Right kidney (tissue), 9 donors: ENCODE results near the gene SOX5.
A peak's percentile ranks its signal among the peaks of the same experiment; 100 is the strongest.

ENCODE experiments used
- DNase-seq: peaks from one replicate; pipeline ENCODE4 v3.0.0-alpha.2; 2016
- long read RNA-seq, 8 donors: transcript quantifications; one replicate each; lab custom pipeline, GENCODE V29; 2026

The SOX5 gene
- long read RNA-seq, donor 1: 0 reads
- long read RNA-seq, donor 2: 0 reads
- long read RNA-seq, donor 3: 0 reads
- long read RNA-seq, donor 4: 0 reads
- long read RNA-seq, donor 5: 0 reads
- long read RNA-seq, donor 6: 0 reads
- long read RNA-seq, donor 7: 0 reads
- long read RNA-seq, donor 8: 0 reads

DNA sequence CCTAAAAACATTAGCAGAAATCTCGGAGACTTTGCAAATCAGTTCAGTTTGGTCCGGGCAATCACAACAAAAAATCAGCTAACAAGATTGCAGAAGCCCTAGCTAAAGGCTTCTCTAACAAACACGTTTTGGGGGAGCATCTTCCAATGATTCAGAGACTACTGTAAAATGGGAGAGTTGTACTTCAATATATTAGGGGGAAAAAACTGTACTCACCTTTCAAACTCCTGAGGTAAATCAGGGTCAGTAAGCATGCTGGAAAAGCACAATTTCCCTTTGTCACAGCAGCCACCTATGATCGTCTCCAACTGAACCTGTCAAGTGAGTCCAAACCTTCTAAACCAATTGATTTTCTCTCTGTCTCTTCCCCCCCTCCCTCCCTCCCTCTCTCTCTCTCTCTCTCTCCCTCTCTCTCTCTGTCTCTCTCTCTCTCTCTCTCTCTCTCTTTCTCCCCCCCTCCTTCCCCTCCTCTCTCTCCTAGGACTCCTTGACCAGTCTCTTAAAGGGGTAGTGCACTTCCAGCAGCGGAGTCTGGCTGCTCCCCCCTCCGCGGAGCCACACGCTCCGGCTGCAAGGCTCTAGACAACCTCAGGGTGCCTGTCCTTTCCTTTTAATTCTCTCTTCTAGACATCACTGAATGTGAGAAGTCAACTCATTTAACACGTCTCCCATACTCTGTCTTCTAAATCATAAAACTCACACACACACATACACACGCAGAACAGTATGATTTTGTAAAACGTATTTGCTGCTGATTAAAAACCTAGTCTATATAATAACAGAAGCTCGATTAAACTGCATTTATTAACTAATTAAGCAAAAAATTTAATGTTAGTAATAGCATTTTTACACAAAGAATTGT lies at the start of gene SOX5:
Gene SOX5 (minus strand): TSS at position 323 of the 862 bp plus-strand sequence. CDS start 69 bp downstream, at position 254.
- DNase-seq: peak; percentile 65

DNA sequence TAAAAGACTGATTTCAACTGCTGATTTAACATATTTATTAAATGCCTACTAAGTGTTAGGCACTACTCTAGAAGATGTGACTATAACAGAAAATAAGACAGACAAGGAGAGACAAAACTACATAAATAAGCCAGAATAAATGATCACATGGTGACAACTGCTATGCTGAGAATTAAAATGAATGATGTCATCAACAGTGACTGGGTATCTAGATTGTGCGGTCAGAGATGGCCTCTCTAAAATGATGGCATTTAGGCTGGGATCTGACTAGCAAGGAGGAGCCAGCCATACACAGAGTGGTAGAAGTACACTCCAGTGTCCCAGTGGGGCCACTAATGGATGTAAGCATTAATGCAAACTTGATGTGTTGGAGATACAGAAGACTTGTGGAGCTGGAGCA lies 37.6 kb upstream of the SOX5 start:
- no peak for DNase-seq

DNA sequence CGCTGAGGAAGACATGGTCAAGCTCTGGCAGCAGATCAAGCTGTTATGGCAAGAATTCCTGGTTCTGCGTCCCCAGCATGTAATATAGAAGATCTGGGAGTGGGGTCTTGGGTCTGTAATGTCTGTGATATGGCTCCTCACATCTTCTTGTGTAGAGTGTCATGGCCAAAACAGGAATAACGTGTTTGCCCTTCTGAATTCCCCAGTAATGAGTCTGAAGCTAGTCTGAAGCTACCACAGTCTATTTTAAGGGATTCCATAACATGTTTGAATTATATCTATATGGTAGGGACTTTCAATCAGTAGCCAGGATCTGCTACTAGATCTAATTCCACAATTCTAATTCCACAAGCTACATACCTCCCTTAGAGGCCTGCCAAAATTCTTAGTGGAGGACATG lies 31.4 kb upstream of the SOX5 start:
- DNase-seq: no peak

DNA sequence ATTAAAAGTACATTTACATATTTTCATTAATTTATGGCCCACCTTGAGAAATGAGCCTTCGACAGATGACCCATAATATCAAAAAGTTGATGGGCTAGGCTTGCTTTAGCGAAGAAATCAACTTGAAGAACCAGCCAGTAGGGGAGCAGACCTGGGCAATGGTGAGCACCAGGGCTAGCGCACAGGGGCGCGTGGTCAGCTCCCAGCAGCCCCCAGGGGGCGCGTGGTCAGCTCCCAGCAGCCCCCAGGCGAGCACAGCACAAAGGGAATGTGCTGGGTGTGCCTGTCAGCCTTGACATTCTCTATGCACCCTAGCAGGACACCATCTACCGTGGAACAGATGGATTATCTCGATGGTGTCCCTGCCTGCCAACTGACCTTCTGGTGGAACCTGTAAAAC lies 15.3 kb upstream of the SOX5 start:
- no peak for DNase-seq

DNA sequence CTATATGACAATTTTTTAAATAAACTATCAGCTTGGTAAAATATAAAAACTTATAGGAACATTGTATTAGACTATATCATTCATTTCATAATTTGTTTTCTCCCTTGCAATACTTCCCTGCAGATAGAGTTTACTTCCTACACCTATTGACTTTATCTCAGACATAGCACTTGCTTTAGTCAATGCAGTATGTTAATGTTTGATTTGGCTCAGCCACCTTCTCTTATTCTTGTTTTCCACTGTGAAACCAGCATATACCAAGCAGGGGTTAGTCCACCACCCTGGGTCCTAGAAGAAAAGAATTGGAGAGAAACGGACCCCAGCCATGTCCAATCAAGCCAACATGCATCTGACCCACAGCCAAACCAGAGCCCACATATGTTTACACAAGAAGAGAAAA lies 10.4 kb upstream of the SOX5 start:
- DNase-seq: no peak

DNA sequence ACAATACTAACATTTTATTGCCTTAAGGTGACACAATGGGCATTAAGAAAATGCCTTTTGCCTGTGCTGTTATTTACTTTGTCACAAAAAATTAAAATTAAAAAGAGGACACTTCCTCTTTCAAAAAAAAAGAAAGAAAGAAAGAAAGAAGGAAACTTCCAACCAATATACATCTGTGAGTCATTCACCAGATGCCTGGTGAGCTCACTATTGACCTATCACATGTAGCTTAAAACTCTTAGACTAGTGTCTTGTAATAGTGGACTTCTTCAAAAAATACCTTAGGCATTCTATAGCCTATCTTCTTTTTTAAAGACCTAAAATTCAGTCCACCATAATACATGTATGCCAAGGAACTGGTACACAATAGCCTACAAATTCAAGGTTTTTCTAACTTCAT lies 4.9 kb upstream of the SOX5 start:
- DNase-seq: no peak

DNA sequence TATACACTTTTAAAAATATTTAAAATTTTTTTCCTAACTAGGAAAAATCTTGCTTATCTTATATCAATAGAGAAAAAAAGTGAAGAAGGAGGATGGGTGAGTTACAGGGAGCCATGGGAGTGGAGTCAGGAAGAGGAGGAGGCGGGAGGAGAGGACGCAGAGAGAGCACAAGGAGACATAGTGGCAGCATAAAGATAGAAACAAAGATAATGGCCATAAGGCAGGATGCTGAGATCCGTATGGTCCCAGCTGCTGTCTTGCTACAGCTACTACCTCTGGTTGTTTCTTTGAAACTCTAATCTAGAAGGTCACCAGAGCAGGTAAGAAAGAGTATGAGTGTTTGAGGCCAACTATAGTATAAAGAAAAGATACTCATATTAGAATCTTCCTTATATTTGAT lies 2.6 kb upstream of the SOX5 start:
- DNase-seq: no peak

DNA sequence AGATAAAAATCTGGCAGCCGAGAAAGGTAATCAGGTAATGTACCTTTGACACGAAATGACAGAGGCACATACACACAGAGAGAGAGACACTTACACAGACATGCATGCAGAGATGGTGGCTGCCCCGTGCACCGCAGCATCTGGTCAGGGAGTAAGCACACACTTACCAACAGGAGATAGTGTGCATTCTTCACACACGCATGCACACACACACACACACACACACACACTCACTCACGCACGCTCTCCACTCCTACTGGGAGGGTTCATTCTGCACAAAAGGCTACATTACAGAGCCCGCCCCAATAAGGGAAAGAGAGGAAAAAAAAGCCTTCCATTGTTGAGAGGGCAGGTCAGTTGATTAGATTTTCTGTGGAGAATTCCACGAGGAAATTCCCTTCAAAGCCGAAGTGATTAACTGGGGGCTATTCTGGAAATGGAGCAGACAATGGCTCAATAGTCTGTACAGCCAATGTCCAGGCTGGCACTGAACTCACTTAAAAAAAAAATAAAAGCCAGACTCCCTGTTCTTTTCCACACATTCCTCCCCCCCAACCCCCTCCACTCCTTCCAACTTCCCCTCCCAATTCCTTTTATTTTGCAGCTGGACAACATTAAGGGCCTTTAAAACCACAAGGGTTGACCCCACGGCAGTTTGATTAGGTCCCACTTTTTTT lies 1.4 kb upstream of the SOX5 start:
- DNase-seq: peak; percentile 57

DNA sequence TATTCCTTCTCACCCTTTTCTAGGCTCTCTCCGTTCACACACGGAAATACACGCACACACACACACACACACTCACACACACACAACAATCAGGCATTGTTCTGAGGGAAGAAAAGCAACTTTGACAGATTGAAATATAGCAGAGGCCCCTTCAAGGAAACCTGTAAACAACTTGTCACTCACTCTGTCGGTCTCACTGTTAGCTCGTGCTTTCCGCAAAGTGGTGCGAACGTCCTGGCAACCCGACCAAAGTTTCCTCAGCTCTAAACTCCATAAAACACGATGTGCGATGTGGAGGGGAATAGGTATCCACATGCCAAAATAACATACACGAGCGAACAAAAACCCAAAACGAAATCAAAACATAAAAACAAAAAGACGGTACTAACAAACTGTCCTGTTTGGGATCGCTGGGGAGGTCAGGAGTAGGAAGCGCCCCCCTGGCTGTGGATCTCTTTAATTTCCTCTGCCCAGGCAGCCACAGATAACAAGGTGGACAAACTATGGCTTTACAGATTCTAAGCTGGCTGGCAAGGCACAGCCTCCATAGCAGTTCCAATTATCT lies 822 bp upstream of the SOX5 start:
- DNase-seq: peak; percentile 62

DNA sequence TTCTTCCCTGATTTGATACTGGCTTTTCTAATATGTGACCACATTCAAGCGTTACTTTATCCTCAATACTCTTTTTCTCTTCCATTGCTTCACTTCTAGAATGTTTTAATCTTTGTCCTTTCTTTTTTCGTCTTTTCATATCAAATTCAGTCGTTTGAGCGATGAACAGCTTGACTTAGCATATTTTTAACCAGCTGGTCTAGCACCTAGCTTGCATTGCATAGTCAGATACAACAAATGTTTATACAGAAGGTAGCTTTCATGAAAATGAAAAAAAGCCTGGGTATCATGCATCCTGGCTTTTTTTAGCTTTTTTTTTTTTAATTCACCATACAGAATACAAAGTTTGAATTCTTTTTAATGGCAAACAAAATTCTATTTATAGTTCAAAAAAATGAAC lies 1.2 kb downstream of the SOX5 start:
- DNase-seq: no peak

DNA sequence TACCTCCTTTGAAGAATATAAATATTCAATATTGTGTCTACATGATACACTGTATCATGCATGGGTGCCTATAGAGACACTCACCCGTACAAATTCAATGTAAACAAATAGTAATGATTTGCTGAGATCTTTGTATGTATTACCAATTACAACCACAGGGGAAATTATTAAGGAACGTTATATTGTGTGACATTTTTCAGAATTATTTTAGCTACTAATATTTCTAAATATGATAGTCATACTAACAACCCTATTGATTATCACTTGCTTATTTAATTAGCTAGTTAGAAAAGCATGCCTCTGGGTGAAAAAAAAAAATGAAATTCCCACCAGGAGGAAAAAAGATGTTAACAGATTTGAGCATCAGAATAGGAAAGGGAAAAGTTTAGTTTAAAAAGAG lies 2.1 kb downstream of the SOX5 start:
- no peak for DNase-seq

DNA sequence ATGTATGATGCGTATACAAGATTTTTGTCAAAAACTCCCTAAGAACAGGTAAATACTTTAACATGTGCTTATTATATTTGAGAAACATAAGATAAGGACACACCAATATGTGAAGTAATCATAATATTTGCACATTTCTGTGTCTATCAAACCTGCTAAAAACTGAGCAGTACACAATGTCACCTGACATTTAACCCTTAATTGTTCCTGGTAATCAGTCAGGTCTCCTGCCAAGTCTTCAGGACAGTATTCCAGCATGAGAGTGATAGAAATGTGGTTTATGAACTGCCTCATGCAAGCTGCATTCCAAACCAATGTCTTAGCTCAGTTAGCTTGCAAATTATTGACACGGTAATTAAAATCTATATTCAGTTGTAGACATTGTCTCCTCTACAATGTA lies 4.2 kb downstream of the SOX5 start:
- DNase-seq: no peak

DNA sequence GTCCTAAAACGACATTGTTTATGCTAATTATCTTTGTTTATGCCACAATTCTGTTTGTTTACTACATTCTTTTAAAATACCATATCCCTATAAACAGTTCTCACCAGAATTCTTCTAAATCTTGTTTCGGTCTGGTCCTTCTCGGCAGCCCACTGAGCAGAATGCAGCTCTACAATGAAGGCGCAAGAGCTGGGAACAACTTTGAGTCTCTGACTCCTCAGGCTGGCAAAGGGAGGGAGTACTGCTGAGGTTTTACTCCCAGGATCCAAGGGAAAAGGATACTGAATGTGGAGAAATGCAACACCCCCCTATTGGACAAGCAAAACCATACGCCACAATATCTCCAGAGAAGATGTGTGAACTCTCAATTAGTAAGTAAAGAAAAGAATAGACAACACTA lies 5.4 kb downstream of the SOX5 start:
- no peak for DNase-seq

DNA sequence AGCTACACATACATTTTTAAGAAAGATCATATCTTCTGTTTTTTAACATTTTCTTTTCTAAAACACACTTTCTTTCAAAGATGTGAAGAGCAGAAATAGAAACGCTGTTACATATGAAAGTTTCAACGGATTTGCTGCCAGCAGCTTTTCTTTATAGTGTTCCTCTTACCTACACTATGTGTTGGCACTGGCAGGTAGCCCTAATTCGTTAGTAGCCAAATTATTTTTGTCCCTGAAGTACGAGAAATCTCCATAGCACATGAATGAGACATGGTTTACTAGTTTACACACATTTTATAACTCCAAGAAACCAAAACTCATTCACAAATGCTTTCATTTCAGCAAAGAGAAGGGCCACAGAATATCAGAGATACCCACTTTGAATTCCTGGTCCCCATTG lies 6.6 kb downstream of the SOX5 start:
- no peak for DNase-seq

DNA sequence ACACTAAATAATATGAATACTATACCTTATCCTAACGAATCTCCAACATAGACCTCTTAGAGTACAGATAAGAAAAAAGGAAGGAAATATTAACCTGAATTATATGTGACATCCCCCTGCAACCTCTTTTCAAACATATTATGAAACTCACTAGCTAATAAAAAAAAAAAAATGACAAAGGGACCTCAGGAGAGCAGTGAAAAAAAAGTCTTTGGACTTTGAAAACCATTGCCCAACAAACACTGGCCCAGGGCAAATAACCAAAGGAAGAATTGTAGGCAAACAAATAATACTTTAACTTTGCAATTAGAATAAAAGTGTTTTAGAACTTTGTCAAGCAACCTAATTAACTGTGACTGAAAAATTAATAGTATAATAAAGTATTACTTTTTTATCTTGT lies 7.7 kb downstream of the SOX5 start:
- no peak for DNase-seq

DNA sequence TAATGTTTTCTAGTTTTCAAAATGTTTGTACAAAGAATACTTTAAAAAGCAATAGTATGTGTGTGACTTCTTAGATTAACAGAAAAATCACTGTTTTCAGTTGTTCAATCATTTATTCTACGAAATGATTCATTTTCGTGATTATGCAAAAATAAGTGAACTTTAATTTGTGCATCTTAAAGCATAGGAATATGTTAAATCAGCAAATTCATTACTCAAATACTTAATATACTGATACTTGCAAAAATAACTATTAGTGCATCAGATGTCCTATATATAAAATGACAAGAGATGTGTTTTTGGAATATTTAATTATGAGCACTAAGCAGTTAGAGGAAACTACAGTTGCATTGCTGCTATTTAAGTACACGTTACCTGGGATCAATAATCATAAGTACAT lies 11.0 kb downstream of the SOX5 start:
- no peak for DNase-seq

DNA sequence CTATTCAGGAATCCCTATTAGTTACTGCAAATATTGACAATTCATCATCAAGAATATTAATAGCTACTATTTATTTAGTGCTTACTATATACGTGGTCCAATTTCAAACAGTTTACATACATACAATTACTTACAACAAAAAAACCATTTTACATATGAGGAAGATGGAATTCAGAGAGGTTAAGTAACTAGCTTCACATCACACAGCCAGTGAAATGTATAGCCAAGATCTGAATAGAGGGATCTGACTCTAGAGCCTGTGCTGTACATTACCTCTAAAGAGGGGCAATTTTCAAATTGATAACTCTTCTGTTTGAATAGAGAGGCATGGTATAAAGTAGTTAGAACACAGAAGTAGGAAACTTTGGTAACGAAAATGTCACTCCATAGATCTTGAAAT lies 18.3 kb downstream of the SOX5 start:
- no peak for DNase-seq

DNA sequence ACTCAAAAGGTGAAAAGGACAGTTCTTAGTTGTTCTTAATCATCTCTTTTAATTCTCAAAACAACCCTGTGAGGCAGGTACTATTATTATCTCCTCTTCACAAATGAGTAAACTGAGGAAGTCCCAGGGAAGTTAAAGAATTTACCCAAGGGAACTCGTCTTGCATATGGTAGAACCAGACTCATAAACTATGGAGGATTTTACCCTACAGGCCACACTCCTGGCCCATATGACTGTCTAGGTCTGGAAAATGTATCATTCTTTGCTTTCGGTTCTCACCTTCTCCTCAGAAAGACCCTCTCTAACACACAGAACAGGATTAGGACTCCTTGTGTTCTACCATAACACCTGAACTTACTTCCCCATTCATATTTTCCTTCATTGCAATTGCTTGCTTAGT lies 18.9 kb downstream of the SOX5 start:
- no peak for DNase-seq

DNA sequence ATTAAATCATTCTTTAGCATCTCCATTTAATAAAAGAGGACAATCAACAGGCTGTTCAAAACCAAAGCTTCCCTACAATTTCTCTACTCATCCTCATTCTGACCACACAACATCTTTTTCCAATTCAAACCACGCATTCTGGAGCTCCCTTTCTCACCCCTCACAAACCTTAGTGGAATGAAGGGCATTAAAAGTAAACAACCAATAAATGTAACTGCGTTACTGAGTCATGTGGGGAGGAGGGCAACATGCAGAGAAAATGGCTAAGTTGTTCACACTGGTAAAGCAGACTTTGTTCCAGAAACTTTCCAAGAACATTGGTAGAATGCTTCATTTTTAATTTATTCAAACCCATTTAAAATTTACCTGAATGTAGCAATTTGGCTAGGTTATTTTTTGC lies 19.6 kb downstream of the SOX5 start:
- no peak for DNase-seq

DNA sequence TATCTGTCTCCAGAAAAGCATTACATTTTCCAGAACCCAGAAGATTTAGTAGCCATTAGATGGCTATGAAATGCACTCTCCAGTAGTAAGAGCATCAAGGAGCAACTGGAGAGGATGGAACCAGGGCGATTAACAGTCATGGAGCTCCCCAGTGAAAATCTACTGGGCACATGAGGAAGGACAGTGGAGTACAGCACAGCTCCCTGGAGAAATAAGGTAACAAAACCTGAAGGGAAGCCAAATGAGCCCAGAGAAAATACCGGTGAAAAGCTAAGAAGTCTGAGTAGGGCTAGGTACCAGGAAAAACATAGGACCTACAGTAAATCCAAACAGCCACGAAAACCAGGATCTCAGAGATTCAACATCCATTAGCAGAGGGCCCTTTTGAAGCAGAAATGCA lies 21.6 kb downstream of the SOX5 start:
- DNase-seq: no peak

DNA sequence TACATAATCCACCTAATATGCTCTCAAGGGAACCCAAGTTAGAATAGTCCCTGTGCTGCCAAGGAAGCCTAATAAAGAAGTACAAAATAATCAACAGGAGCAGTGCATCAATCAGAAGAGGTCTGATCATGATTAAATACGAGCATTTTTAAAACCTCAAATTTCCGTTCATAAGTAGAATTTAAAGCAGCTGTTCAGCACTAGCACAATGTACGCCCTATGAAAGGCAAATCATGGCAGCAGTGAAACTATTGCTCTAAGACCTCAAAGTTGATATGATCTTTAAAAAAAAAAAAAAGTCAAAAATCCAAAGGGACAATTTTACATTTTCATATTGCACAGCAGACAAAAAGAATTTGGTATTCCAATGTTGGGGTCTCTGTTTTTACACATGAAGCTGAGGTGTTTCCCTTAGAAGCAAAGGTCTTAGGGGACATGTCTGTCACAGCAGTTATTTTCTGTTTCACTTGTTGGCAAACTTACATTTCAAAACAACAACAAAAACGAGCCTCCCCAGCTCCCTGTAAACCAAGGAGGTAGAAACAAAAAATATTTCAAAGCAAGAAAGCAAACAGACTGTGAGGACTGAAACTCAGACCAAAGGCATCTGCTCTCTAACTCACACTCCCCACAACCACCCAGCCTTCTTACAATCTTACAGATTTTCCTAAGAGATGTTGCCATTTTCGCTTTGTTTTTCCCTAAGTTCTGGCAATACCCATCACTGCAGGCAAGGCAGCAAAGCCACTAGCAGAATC lies 28.2 kb downstream of the SOX5 start:
- no peak for DNase-seq

DNA sequence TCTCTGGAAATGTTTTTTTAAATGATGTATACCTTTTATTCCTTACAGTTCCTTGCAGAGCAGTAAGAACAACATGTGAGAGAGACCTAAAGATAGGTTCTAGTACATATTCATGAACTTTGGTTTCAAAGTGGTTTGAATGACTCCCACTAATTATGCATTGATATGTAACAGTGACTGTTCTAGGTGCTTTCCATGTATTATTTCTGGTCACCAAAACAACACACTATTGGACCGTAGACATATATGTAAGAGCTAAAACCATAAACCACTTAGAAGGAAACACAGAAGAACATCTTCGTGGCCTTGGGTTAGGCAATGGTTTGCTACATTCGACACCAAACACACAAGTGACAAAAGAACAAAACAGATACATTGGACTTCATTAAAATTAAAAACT lies 37.9 kb downstream of the SOX5 start:
- DNase-seq: no peak

DNA sequence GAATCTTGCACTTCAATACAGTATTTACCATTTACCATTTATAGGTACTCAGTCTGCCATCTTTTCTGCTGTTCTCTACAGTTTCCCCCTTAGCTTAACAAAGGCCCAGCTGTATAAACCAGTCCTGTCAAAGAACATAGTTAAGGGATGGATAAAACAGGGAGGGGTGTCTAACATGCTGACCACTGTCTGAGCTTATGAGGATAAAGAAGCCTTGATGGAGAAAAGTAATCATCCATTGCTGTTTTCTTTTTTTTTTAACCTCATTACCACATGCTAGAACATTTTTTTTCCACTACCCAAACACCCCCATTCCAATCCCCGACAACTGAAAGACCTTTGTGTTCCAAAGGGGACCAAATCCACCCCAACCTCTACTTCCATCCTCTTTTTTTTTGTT lies 39.9 kb downstream of the SOX5 start:
- DNase-seq: no peak
